ENCODE measurements around the gene NDUFV2.

DNA sequence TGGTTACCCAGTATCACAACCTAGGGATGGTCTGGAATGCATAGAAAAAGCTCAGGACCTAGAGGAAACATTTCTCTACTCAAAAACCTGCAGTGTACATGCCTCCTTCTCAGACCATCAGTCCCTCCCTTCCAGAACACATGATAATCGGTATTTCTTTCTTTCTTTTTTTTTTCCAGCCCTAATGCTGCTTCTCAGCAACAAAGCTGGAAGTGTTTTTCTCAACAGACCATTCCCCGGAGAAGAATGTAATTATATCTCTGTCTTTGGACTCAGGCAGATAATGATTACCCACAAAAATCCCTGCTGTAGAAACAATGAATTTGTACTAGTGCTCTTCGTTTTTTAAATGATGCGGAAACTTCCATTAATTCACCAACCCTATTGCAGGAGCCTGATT is 44.1 kb upstream of the NDUFV2 start:
- TF ChIP-seq, protein P1, sequence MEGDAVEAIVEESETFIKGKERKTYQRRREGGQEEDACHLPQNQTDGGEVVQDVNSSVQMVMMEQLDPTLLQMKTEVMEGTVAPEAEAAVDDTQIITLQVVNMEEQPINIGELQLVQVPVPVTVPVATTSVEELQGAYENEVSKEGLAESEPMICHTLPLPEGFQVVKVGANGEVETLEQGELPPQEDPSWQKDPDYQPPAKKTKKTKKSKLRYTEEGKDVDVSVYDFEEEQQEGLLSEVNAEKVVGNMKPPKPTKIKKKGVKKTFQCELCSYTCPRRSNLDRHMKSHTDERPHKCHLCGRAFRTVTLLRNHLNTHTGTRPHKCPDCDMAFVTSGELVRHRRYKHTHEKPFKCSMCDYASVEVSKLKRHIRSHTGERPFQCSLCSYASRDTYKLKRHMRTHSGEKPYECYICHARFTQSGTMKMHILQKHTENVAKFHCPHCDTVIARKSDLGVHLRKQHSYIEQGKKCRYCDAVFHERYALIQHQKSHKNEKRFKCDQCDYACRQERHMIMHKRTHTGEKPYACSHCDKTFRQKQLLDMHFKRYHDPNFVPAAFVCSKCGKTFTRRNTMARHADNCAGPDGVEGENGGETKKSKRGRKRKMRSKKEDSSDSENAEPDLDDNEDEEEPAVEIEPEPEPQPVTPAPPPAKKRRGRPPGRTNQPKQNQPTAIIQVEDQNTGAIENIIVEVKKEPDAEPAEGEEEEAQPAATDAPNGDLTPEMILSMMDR (conservative IDR thresholded peaks at IDR 0.05; ENCODE audit: low read depth, low read length) = no peak
- no peak for TF ChIP-seq EZH2 (IDR thresholded peaks at IDR 0.05; ENCODE audit: low read length, unreplicated experiment)
